Prostate gland (tissue), 2 donors: ENCODE measurements around the gene INPP5A.

Experiments used
- POLR2A ChIP-seq: fragments of 450-650 bp; IDR thresholded peaks from one replicate; pipeline ENCODE4 v1.6.1; 2016; ENCODE audit warnings: antibody characterized with exemption, mild to moderate bottlenecking
- TF ChIP-seq, protein P1 (sequence below), 4 experiments: fragments of 200-600 bp in 2 of 4; fragments of 450-650 bp in 2 of 4; sonication (generic) in 2 of 4; IDR thresholded peaks; 1 replicate in 3 of 4; 2 replicates in 1 of 4; pipeline ENCODE4 v1.5.1; 2016 to 2019; ENCODE audit warnings: antibody characterized with exemption in 4 of 4, mild to moderate bottlenecking in 2 of 4, moderate library complexity in 2 of 4

DNA sequence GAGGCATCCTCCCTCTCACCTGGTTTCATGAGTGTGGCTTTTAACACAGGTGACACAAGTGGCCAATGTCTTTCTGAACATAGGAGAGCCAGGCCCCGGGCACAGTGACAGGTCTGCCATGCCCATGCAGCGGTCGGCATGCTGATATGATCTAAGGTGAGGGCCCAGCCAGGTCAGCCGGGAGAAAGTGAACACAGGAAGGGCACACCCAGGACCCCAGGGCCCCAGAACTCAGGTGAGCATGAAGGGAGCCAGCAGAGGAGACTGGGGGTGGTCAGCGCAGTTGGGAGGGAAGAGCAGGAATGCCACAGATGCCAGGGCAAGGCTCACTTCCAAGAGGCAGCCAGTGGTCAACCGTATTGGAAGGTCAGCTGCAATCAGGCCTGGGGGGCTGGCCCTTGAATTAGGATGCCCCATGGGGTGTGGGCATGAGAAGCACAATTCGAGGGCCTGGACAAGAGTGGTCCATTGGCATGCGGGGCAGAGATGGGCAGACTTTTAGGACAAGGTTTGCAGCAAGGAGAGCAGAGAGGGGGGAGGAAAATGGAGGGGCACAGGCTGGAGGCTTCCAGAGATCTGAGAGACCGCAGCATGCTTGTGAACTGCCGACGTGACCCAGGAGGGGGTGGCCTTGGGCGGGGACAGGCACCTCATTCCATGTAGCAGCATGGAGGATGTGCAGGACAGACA lies 3.9 kb upstream of the INPP5A start:
- TF ChIP-seq, protein P1, sequence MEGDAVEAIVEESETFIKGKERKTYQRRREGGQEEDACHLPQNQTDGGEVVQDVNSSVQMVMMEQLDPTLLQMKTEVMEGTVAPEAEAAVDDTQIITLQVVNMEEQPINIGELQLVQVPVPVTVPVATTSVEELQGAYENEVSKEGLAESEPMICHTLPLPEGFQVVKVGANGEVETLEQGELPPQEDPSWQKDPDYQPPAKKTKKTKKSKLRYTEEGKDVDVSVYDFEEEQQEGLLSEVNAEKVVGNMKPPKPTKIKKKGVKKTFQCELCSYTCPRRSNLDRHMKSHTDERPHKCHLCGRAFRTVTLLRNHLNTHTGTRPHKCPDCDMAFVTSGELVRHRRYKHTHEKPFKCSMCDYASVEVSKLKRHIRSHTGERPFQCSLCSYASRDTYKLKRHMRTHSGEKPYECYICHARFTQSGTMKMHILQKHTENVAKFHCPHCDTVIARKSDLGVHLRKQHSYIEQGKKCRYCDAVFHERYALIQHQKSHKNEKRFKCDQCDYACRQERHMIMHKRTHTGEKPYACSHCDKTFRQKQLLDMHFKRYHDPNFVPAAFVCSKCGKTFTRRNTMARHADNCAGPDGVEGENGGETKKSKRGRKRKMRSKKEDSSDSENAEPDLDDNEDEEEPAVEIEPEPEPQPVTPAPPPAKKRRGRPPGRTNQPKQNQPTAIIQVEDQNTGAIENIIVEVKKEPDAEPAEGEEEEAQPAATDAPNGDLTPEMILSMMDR (IDR thresholded peaks at IDR 0.05), result no peak
- no peak for TF ChIP-seq POLR2A
